K562 (cell line): ENCODE measurements around the gene COASY. TPM values are rescaled to one million over a fixed set of nuclear protein-coding genes. Genes with fewer than 3 reads are reported as not detected.

ENCODE experiments used
- AFF4 ChIP-seq: sonication (generic); formaldehyde crosslinking; IDR thresholded peaks from 2 replicates; pipeline ENCODE4 v1.8.0; 2023; ENCODE audit warnings: mild to moderate bottlenecking, missing genetic modification reagents
- ARID2 ChIP-seq: fragments of 450-650 bp; IDR thresholded peaks from 2 replicates; pipeline ENCODE4 v1.6.1; 2017; ENCODE audit warnings: antibody characterized with exemption, mild to moderate bottlenecking
- ATF7 ChIP-seq: fragments of 450-650 bp; IDR thresholded peaks from 2 replicates; pipeline ENCODE4 v1.7.1; 2014; ENCODE audit warnings: mild to moderate bottlenecking, moderate library complexity
- FOXP1 ChIP-seq: sonication (generic); formaldehyde crosslinking; IDR thresholded peaks from 2 replicates; pipeline ENCODE4 v1.8.0; 2022; ENCODE audit warnings: mild to moderate bottlenecking, missing genetic modification reagents
- HDAC8 ChIP-seq: fragments of 450-650 bp; IDR thresholded peaks from 2 replicates; pipeline ENCODE4 v1.6.1; 2016; ENCODE audit warnings: mild to moderate bottlenecking, missing genetic modification characterization, moderate library complexity, missing compliant biosample characterization
- HNRNPK ChIP-seq: fragments of 200-400 bp; formaldehyde crosslinking; IDR thresholded peaks from one replicate; pipeline ENCODE4 v1.6.1; 2018; ENCODE audit warnings: mild to moderate bottlenecking, low read depth, low read length; ENCODE audit not compliant: poor library complexity, severe bottlenecking
- KAT7 ChIP-seq: sonication (generic); formaldehyde crosslinking; IDR thresholded peaks from 2 replicates; pipeline ENCODE4 v1.8.0; 2022; ENCODE audit warnings: missing genetic modification reagents, mild to moderate bottlenecking, borderline replicate concordance
- MIER1 ChIP-seq: fragments of 450-650 bp; IDR thresholded peaks from 2 replicates; pipeline ENCODE4 v1.6.1; 2016; ENCODE audit warnings: antibody characterized with exemption, mild to moderate bottlenecking, low read depth
- NELFE ChIP-seq: IDR thresholded peaks from 2 replicates; pipeline ENCODE4 v1.6.1; 2011; ENCODE audit warnings: mild to moderate bottlenecking; ENCODE audit not compliant: insufficient read depth, insufficient read length
- PRMT5 ChIP-seq: sonication (generic); formaldehyde crosslinking; IDR thresholded peaks from 2 replicates; pipeline ENCODE4 v1.5.0; 2020; ENCODE audit warnings: missing genetic modification reagents
- SLC30A9 ChIP-seq: fragments of 250-450 bp; sonication (Bioruptor Pico); IDR thresholded peaks from 2 replicates; pipeline ENCODE4 v1.8.0; 2022; ENCODE audit warnings: mild to moderate bottlenecking, moderate library complexity
- SMAD4 ChIP-seq: fragments of 250-450 bp; sonication (Bioruptor Pico); conservative IDR thresholded peaks from 2 replicates; pipeline ENCODE4 v1.8.0; 2021; ENCODE audit warnings: inconsistent platforms, mild to moderate bottlenecking, moderate library complexity
- SRSF9 ChIP-seq: fragments of 200-400 bp; formaldehyde crosslinking; IDR thresholded peaks from 2 replicates; pipeline ENCODE4 v1.6.1; 2017; ENCODE audit warnings: low read depth, low read length, borderline replicate concordance
- ZEB2 ChIP-seq: fragments of 450-650 bp; IDR thresholded peaks from 2 replicates; pipeline ENCODE4 v1.6.1; 2016
- ZMIZ1 ChIP-seq, 2 experiments: fragments of 150-350 bp in 1 of 2; IDR thresholded peaks; 2 replicates each; pipeline ENCODE4 v1.6.1; 2012 to 2016; ENCODE audit warnings: low read depth in 2 of 2, low read length in 2 of 2, mild to moderate bottlenecking in 1 of 2, moderate library complexity in 1 of 2
- ZNF121 ChIP-seq: sonication (generic); formaldehyde crosslinking; conservative IDR thresholded peaks from 2 replicates; pipeline ENCODE4 v1.8.0; 2022; ENCODE audit warnings: missing genetic modification reagents
- ZNF592 ChIP-seq: fragments of 450-650 bp; IDR thresholded peaks from 2 replicates; pipeline ENCODE4 v1.6.1; 2017; ENCODE audit warnings: antibody characterized with exemption, mild to moderate bottlenecking
- polyA plus RNA-seq, 8 experiments: library from polyadenylated mRNA; depleted of rRNA in 4 of 8; stranded (reverse) in 5 of 8; unstranded in 3 of 8; fragments of >200 nt; fragmentation: Nextera tagmentation in 2 of 8; fragmentation: Illumina TruSeq in 1 of 8; extraction: Ambion mirVana in 2 of 8; extraction: Trizol in 1 of 8; gene quantifications; 2 replicates each; pipeline versions ENCODE4 v1.2.1 to v1.2.3, GENCODE V29; 2011 to 2014; ENCODE audit warnings: inconsistent platforms in 1 of 8, missing spikeins in 1 of 8
- total RNA-seq, 7 experiments: library from RNA; depleted of rRNA in 6 of 7; stranded (reverse); fragments of >200 nt in 6 of 7; fragmentation: Illumina TruSeq in 2 of 7; extraction: Trizol in 2 of 7; gene quantifications; 2 replicates each; pipeline versions ENCODE4 v1.2.1 to v1.2.3, GENCODE V29; 2011 to 2021; ENCODE audit warnings: low replicate concordance in 1 of 7

The COASY gene
- total and polyA plus RNA-seq, 9 of the 15 experiments (the other 6 are each of a cell fraction or from before 2014, with no cell fraction given), result 25.4 to 175 (median 62.3) TPM

GRCh38 chr17:42518755-42519545 lies 43.0 kb upstream of the COASY start (continued):
- TF ChIP-seq AFF4, result no peak
- no peak for TF ChIP-seq ZNF121
- TF ChIP-seq HNRNPK, result no peak
- no peak; the same call in 1 of the 2 replicates for TF ChIP-seq SMAD4 (CRISPR knock-in tag)
- TF ChIP-seq ZEB2, result peak; percentile 35; the same call in 1 of the 2 replicates
- no peak for TF ChIP-seq SLC30A9 (CRISPR knock-in tag)
- TF ChIP-seq NELFE, result no peak
- no peak for TF ChIP-seq HDAC8
- no peak for TF ChIP-seq FOXP1 (CRISPR knock-in tag)
- no peak for TF ChIP-seq ARID2
- TF ChIP-seq ATF7, result no peak
- peak; percentile 58 for TF ChIP-seq ZNF592
- no peak for TF ChIP-seq SRSF9
- no peak for TF ChIP-seq ZMIZ1 (IDR thresholded peaks at IDR 0.05; ENCODE audit: low read depth in 2 of 2, low read length in 2 of 2)
- no peak for TF ChIP-seq PRMT5 (CRISPR knock-in tag)
- no peak for TF ChIP-seq KAT7 (CRISPR knock-in tag)
- no peak for TF ChIP-seq MIER1
